Activated naive CD8-positive, alpha-beta T cell treated with anti-CD3 and anti-CD28 coated beads, Interleukin-2, amount 10 ng/mL, durations not matched to agents 7 days and 5 days (primary cell): ENCODE measurements around the gene LILRB1. TPM values are rescaled to one million over a fixed set of nuclear protein-coding genes. Genes with fewer than 3 reads are reported as not detected.
"Not testable (repeated sequence)": the region's sequence is repeated elsewhere in the genome, so short reads cannot be mapped to it uniquely, and the experiment has no call there.

ENCODE experiments used
- ATAC-seq: fragments of 150-1000 bp; cut with Tn5 transposase; one replicate; pipeline ENCODE4 v1.10.0; 2021; ENCODE audit warnings: low read depth, moderate library complexity
- POLR2A ChIA-PET: fragments of 350-600 bp; sonication (Branson Sonifier 250); formaldehyde crosslinking; loops from one replicate; lab custom pipeline; 2021; ENCODE audit warnings: antibody characterized with exemption; lab: Charles Lee
- DNase-seq: peaks from one replicate; pipeline ENCODE4 v3.0.0; 2021
- H3K27ac Mint-ChIP-seq: one replicate; pipeline ENCODE4 v1.8.0; 2022; ENCODE audit warnings: mild to moderate bottlenecking, mixed read lengths
- H3K27me3 Mint-ChIP-seq: one replicate; pipeline ENCODE4 v1.8.0; 2022; ENCODE audit warnings: mild to moderate bottlenecking, moderate library complexity, mixed read lengths
- H3K36me3 Mint-ChIP-seq: one replicate; pipeline ENCODE4 v1.8.0; 2021; ENCODE audit warnings: mild to moderate bottlenecking, mixed read lengths
- H3K4me1 Mint-ChIP-seq: one replicate; pipeline ENCODE4 v1.8.0; 2021; ENCODE audit warnings: mixed read lengths
- H3K4me3 Mint-ChIP-seq: one replicate; pipeline ENCODE4 v1.8.0; 2022; ENCODE audit warnings: mild to moderate bottlenecking, moderate library complexity, mixed read lengths
- H3K9me3 Mint-ChIP-seq: one replicate; pipeline ENCODE4 v1.8.0; 2021; ENCODE audit warnings: mixed read lengths
- total RNA-seq, 2 experiments: library from RNA; stranded (reverse); gene quantifications; one replicate each; pipeline ENCODE4 v1.2.3, GENCODE V29; 2021

Gene LILRB1
- total RNA-seq, 2 experiments from 2014 or later, result 1.8 to 2.3 TPM

DNA sequence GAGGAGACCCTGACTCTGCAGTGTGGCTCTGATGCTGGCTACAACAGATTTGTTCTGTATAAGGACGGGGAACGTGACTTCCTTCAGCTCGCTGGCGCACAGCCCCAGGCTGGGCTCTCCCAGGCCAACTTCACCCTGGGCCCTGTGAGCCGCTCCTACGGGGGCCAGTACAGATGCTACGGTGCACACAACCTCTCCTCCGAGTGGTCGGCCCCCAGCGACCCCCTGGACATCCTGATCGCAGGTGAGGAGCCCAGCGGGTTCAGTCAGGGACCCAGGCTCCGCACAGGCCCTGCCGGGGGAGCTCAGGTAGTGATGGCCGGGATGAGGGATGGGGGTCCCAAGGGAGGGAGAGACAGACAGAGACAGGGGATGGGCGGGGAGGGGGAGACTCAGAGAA, 2.2 kb downstream of the LILRB1 start:
- ATAC-seq, H3K27ac Mint-ChIP-seq, DNase-seq, H3K4me3 Mint-ChIP-seq, H3K9me3 Mint-ChIP-seq, H3K27me3 Mint-ChIP-seq, H3K36me3 Mint-ChIP-seq, POLR2A ChIA-PET, H3K4me1 Mint-ChIP-seq: not testable (repeated sequence)

DNA sequence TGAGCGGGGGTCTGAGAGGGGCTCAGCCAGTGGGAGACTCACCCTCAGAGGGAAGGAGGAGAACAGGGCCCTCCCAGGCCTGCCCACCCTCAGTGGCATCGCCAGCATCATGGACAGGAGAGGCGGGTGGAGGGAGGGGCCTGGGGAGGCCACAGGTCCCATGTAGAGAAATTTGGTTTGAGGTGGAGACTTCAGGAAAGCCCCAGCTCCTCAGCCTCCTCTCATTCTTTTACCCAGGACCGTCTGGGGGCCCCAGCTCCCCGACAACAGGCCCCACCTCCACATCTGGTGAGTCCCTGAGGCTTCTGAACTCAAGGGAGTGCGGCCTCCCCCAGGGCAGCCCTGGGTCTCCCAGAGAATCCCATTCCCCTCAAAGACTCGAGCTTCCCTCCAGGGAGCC, 3.1 kb downstream of the LILRB1 start:
- POLR2A ChIA-PET, result no interaction called here
- Mint-ChIP-seq H3K27ac (no peak overlapping the region), H3K4me1 (peaks cover 2% of the 10 kb centered on the region), H3K27me3 (peaks cover 8% of the 10 kb centered on the region), H3K36me3 (no peaks in the 10 kb centered on the region), H3K9me3 (no peaks in the 10 kb centered on the region), H3K4me3 (no peak overlapping the region)
- ATAC-seq, result no peak
- no peak for DNase-seq

DNA sequence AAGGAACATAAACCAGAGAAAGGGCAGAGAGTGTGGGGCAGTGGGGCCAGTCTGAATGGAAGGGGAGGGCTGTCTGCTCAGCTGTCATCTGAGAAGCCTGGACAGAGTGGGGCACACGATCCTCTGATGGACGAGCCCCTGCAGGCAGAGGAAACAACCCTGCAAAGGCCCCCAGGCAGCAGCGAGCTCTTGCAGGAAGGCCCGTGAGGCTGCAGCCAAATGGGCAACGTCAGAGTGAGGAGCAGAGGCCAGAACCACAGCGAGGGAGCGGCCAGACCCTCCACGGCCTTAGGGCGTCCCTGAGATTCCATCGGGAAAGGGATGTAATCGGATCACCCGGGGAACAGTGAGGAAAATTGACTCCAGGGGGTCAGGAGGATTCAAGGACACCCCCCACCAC, 5.8 kb downstream of the LILRB1 start:
- H3K4me3 Mint-ChIP-seq, H3K36me3 Mint-ChIP-seq, ATAC-seq, H3K27me3 Mint-ChIP-seq, POLR2A ChIA-PET, H3K4me1 Mint-ChIP-seq, H3K27ac Mint-ChIP-seq, H3K9me3 Mint-ChIP-seq, DNase-seq: not testable (repeated sequence)

GRCh38 chr19:54638683-54639082, 8.4 kb downstream of the LILRB1 start:
- ATAC-seq (no peak), DNase-seq (no peak)
- peaks cover 21% of the 10 kb centered on the region for H3K27me3 Mint-ChIP-seq
- no peak overlapping the region for H3K27ac Mint-ChIP-seq
- POLR2A ChIA-PET, result no interaction called here
- no peak overlapping the region for H3K4me3 Mint-ChIP-seq
- H3K9me3 Mint-ChIP-seq, result no peaks in the 10 kb centered on the region
- H3K4me1 Mint-ChIP-seq, result no peaks in the 10 kb centered on the region
- no peaks in the 10 kb centered on the region for H3K36me3 Mint-ChIP-seq

GRCh38 chr19:54642953-54643352, 12.7 kb downstream of the LILRB1 start:
- H3K27me3 Mint-ChIP-seq, result peaks cover 21% of the 10 kb centered on the region
- H3K9me3 Mint-ChIP-seq, ATAC-seq, H3K36me3 Mint-ChIP-seq, H3K4me3 Mint-ChIP-seq, DNase-seq, H3K4me1 Mint-ChIP-seq, POLR2A ChIA-PET, H3K27ac Mint-ChIP-seq: not testable (repeated sequence)

- not testable (repeated sequence) for DNase-seq, ATAC-seq
- peaks cover 25% of the 10 kb centered on the region for H3K27me3 Mint-ChIP-seq
Measured at GRCh38 chr19:54643583-54643982, 13.3 kb downstream of the LILRB1 start.

GRCh38 chr19:54644056-54644455, 13.8 kb downstream of the LILRB1 start:
- Mint-ChIP-seq H3K36me3 (no peaks in the 10 kb centered on the region), H3K4me1 (no peaks in the 10 kb centered on the region), H3K27me3 (peaks cover 25% of the 10 kb centered on the region), H3K9me3 (no peaks in the 10 kb centered on the region), H3K27ac (no peak overlapping the region), H3K4me3 (no peak overlapping the region)
- POLR2A ChIA-PET, result no interaction called here
- ATAC-seq (no peak), DNase-seq (no peak)

More at GRCh38 chr19:54643583-54643982, 13.3 kb downstream of the LILRB1 start:
- H3K9me3 Mint-ChIP-seq, POLR2A ChIA-PET, H3K27ac Mint-ChIP-seq, H3K4me3 Mint-ChIP-seq, H3K4me1 Mint-ChIP-seq, H3K36me3 Mint-ChIP-seq: not testable (repeated sequence)

DNA sequence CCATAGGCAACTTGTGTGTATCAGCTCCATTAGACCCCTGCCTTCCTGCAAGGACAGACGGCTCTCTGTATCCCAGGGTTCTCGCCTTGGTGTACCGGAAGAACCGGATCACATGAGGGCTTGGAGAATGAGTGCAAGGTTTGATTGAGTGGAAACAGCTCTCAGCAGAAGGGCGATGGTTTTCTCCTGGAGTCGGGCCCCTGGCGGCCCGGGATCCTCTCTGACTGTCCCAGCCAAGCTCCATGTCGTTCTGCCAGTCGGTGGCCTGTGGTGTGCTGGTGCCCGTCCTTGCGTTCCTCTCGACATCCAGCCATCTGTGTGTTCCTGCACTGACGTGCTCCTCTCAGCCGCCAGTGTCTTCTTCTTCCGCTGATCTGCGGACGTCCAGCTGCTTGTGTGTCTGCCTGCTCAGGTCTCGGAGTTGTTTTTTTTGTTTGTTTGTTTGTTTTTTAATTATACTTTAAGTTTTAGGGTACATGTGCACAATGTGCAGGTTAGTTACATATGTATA, 16.1 kb downstream of the LILRB1 start:
- POLR2A ChIA-PET, result no interaction called here
- no peaks in the 10 kb centered on the region for H3K4me1 Mint-ChIP-seq
- no peak for DNase-seq
- H3K27me3 Mint-ChIP-seq, result peaks cover 14% of the 10 kb centered on the region
- ATAC-seq, result no peak
- H3K4me3 Mint-ChIP-seq, result no peak overlapping the region
- no peaks in the 10 kb centered on the region for H3K36me3 Mint-ChIP-seq
- no peak overlapping the region for H3K27ac Mint-ChIP-seq
- H3K9me3 Mint-ChIP-seq, result no peaks in the 10 kb centered on the region

DNA sequence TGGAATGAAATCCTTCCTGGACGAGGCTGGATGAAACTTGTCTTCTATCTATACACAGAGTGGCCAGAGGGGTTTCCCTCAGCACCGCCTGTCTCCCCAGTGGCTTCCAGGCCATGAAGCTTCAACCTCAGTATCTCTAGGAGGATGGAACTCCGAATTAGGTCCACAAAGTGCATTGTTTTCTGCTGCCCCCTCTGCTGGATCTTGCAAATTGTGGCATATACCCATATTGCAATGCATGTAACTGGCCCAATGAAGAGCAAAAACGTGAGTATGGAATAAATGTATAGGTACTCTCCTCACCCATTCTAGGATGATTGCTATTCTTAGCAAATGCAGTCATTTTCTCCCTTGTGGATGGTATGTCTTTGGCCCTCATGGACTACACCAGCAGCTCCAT, 17.8 kb downstream of the LILRB1 start:
- ATAC-seq (no peak), DNase-seq (no peak)
- no peaks in the 10 kb centered on the region for H3K4me1 Mint-ChIP-seq
- H3K4me3 Mint-ChIP-seq, result no peak overlapping the region
- no peaks in the 10 kb centered on the region for H3K9me3 Mint-ChIP-seq
- H3K27ac Mint-ChIP-seq, result no peak overlapping the region
- POLR2A ChIA-PET, result no interaction called here
- no peaks in the 10 kb centered on the region for H3K36me3 Mint-ChIP-seq
- H3K27me3 Mint-ChIP-seq, result peaks cover 8% of the 10 kb centered on the region

DNA sequence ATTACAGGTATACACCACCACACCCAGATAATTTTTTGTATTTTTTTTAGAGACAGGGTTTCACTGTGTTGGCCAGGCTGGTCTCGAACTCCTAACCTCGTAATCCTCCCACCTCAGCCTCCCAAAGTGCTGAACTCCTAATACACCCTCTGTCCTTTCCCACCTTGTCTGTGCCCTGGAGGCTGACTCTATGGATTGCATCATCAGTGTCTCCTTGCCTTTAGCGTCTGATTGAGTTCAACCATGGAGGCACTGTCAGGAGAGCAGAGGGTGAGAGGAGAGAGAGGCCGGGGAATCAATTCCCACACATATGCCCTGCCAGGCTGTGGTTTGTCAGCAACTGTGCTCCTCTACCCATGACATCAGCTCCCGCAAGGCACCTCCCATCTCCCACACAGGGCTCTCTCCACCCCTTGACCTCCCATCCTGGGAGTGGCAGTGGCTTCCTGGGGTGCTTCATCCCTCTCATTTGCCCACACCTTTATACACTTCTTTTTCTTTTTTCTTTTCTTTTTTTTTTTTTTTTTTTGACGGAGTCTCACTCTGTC, 19.9 kb downstream of the LILRB1 start:
- DNase-seq (no peak), ATAC-seq (no peak)
- no peak overlapping the region for H3K27ac Mint-ChIP-seq
- peaks cover 6% of the 10 kb centered on the region for H3K27me3 Mint-ChIP-seq
- no peaks in the 10 kb centered on the region for H3K36me3 Mint-ChIP-seq
- no peaks in the 10 kb centered on the region for H3K4me1 Mint-ChIP-seq
- no peaks in the 10 kb centered on the region for H3K9me3 Mint-ChIP-seq
- POLR2A ChIA-PET, result no interaction called here
- no peak overlapping the region for H3K4me3 Mint-ChIP-seq

DNA sequence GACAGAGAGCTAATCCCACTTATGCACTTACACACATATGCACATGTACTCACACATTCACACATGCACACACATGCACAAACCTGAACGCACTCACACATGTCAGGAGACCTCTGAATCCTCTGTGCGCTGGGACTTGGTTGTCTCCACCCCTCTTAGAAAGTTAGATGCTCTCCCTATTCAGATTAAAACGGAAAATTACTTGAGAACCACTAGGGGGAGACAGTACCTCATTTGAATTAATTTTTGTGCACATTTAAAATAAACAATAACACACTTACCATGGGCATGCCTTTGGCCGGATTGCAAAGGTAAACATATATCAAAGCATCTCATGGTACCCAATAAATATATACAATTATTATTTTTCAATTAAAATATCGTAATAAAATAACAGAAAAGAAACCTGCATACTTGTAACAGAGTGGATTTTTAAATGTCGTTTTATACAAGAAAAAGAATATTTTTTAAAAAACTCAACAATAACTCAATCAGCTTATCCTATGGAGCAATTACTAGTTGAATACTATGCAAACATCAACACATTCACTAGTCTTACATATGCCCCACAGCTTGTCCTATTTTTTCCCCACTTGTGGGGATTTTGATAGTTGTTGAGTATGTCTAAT, 23.0 kb downstream of the LILRB1 start:
- Mint-ChIP-seq H3K27ac (no peak overlapping the region), H3K36me3 (no peaks in the 10 kb centered on the region), H3K4me1 (no peaks in the 10 kb centered on the region), H3K4me3 (no peak overlapping the region), H3K27me3 (peaks cover 6% of the 10 kb centered on the region), H3K9me3 (no peaks in the 10 kb centered on the region)
- POLR2A ChIA-PET, result no interaction called here
- ATAC-seq (no peak), DNase-seq (no peak)

- no peaks in the 10 kb centered on the region for H3K9me3 Mint-ChIP-seq
- no peaks in the 10 kb centered on the region for H3K36me3 Mint-ChIP-seq
- peaks cover 5% of the 10 kb centered on the region for H3K27me3 Mint-ChIP-seq
- no peak overlapping the region for H3K27ac Mint-ChIP-seq
- no peaks in the 10 kb centered on the region for H3K4me1 Mint-ChIP-seq
- POLR2A ChIA-PET, result no interaction called here
- ATAC-seq, result no peak
- DNase-seq, result no peak
- no peak overlapping the region for H3K4me3 Mint-ChIP-seq
Measured at GRCh38 chr19:54654447-54655321, 24.4 kb downstream of the LILRB1 start.

- no peaks in the 10 kb centered on the region for H3K9me3 Mint-ChIP-seq
Measured at GRCh38 chr19:54659300-54659699, 29.0 kb downstream of the LILRB1 start.

GRCh38 chr19:54660306-54660705, 30.0 kb downstream of the LILRB1 start:
- no peaks in the 10 kb centered on the region for H3K36me3 Mint-ChIP-seq
- no peaks in the 10 kb centered on the region for H3K9me3 Mint-ChIP-seq
- POLR2A ChIA-PET, result no interaction called here
- no peak for DNase-seq
- no peak overlapping the region for H3K27ac Mint-ChIP-seq
- H3K27me3 Mint-ChIP-seq, result peaks cover 5% of the 10 kb centered on the region
- ATAC-seq, result no peak
- no peak overlapping the region for H3K4me3 Mint-ChIP-seq
- no peaks in the 10 kb centered on the region for H3K4me1 Mint-ChIP-seq

More at GRCh38 chr19:54659300-54659699, 29.0 kb downstream of the LILRB1 start:
- peaks cover 5% of the 10 kb centered on the region for H3K27me3 Mint-ChIP-seq
- H3K27ac Mint-ChIP-seq, result no peak overlapping the region
- no peaks in the 10 kb centered on the region for H3K36me3 Mint-ChIP-seq
- ATAC-seq (no peak), DNase-seq (no peak)
- H3K4me1 Mint-ChIP-seq, result no peaks in the 10 kb centered on the region
- POLR2A ChIA-PET, result no interaction called here
- no peak overlapping the region for H3K4me3 Mint-ChIP-seq
